K562 (cell line): ENCODE results near the gene SLC44A2. TPM values are rescaled to one million over a fixed set of nuclear protein-coding genes. Genes with fewer than 3 reads are reported as not detected.

Experiments
- ATF3 ChIP-seq, 2 experiments: fragments of 450-650 bp in 1 of 2; sonication (generic) in 1 of 2; formaldehyde crosslinking in 1 of 2; IDR thresholded peaks in 1 of 2; conservative IDR thresholded peaks in 1 of 2; 2 replicates each; pipeline versions ENCODE4 v1.6.1 to v1.8.1; 2016 to 2023; ENCODE audit warnings: mild to moderate bottlenecking in 2 of 2, moderate library complexity in 2 of 2, inconsistent platforms in 1 of 2, missing genetic modification reagents in 1 of 2
- CEBPB ChIP-seq: fragments of 450-650 bp; IDR thresholded peaks from 2 replicates; pipeline ENCODE4 v1.6.1; 2016; ENCODE audit warnings: missing genetic modification characterization, missing compliant biosample characterization
- DPF2 ChIP-seq: fragments of 450-650 bp; IDR thresholded peaks from 2 replicates; pipeline ENCODE4 v1.6.1; 2016
- GMEB1 ChIP-seq: fragments of 250-450 bp; sonication (Bioruptor Pico); IDR thresholded peaks from 2 replicates; pipeline ENCODE4 v1.4.0; 2020; ENCODE audit warnings: mild to moderate bottlenecking
- HBP1 ChIP-seq: fragments of 450-650 bp; formaldehyde crosslinking; IDR thresholded peaks from 2 replicates; pipeline ENCODE4 v1.4.0; 2022; ENCODE audit warnings: missing genetic modification characterization
- HDAC1 ChIP-seq, 2 experiments: fragments of 450-650 bp; IDR thresholded peaks; 2 replicates each; pipeline ENCODE4 v1.6.1; 2016 to 2017; ENCODE audit warnings: inconsistent platforms in 1 of 2, mild to moderate bottlenecking in 1 of 2, moderate library complexity in 1 of 2
- NR2F6 ChIP-seq: fragments of 450-650 bp; formaldehyde crosslinking; IDR thresholded peaks from 2 replicates; pipeline ENCODE4 v1.4.0; 2020; ENCODE audit warnings: mild to moderate bottlenecking
- PRDM10 ChIP-seq: fragments of 450-650 bp; IDR thresholded peaks from 2 replicates; pipeline ENCODE4 v1.6.1; 2018; ENCODE audit not compliant: partially characterized antibody
- USF2 ChIP-seq: sonication (generic); formaldehyde crosslinking; IDR thresholded peaks from 2 replicates; pipeline ENCODE4 v1.5.0; 2020; ENCODE audit warnings: missing genetic modification reagents
- ZBTB2 ChIP-seq: fragments of 450-650 bp; IDR thresholded peaks from 2 replicates; pipeline ENCODE4 v1.6.1; 2016; ENCODE audit warnings: antibody characterized with exemption
- ZFP30 ChIP-seq: fragments of 250-450 bp; sonication (Bioruptor Pico); IDR thresholded peaks from 2 replicates; pipeline ENCODE4 v1.8.0; 2022; ENCODE audit warnings: moderate library complexity, mild to moderate bottlenecking, inconsistent platforms, borderline replicate concordance
- ZNF280A ChIP-seq: fragments of 450-650 bp; IDR thresholded peaks from 2 replicates; pipeline ENCODE4 v1.6.1; 2018; ENCODE audit warnings: mild to moderate bottlenecking, low read depth; ENCODE audit not compliant: partially characterized antibody
- ZNF584 ChIP-seq: fragments of 200-800 bp; sonication (Bioruptor generic); IDR thresholded peaks from 2 replicates; pipeline ENCODE4 v1.6.1; 2016; ENCODE audit warnings: low read depth, mild to moderate bottlenecking, missing genetic modification characterization, missing compliant biosample characterization
- polyA plus RNA-seq, 8 experiments: library from polyadenylated mRNA; depleted of rRNA in 4 of 8; stranded (reverse) in 5 of 8; unstranded in 3 of 8; fragments of >200 nt; fragmentation: Nextera tagmentation in 2 of 8; fragmentation: Illumina TruSeq in 1 of 8; extraction: Ambion mirVana in 2 of 8; extraction: Trizol in 1 of 8; gene quantifications; 2 replicates each; pipeline versions ENCODE4 v1.2.1 to v1.2.3, GENCODE V29; 2011 to 2014; ENCODE audit warnings: inconsistent platforms in 1 of 8, missing spikeins in 1 of 8
- total RNA-seq, 7 experiments: library from RNA; depleted of rRNA in 6 of 7; stranded (reverse); fragments of >200 nt in 6 of 7; fragmentation: Illumina TruSeq in 2 of 7; extraction: Trizol in 2 of 7; gene quantifications; 2 replicates each; pipeline versions ENCODE4 v1.2.1 to v1.2.3, GENCODE V29; 2011 to 2021; ENCODE audit warnings: low replicate concordance in 1 of 7

The SLC44A2 gene
- total and polyA plus RNA-seq, 9 of the 15 experiments (the other 6 are each of a cell fraction or from before 2014, with no cell fraction given): 1.1 to 34.2 (median 8.1) TPM

GRCh38 chr19:10653732-10654609 lies 28.6 kb downstream of the SLC44A2 start, which contains the start of gene ILF3 (continued):
- TF ChIP-seq HDAC1 (IDR thresholded peaks at IDR 0.05) (peak in 1 of 2 experiments; percentile 88; a peak in 2 of 4 replicates), ZNF584 (CRISPR knock-in tag) (peak; percentile 94), GMEB1 (CRISPR knock-in tag) (peak; percentile 98), ZNF280A (no peak), CEBPB (peak; percentile 71), USF2 (CRISPR knock-in tag) (peak; percentile 97), DPF2 (peak; percentile 68; the same call in 1 of the 2 replicates), PRDM10 (peak; percentile 86), HBP1 (CRISPR knock-in tag) (peak; percentile 83), ZFP30 (no peak), ZBTB2 (peak; percentile 96), NR2F6 (CRISPR knock-in tag) (peak; percentile 82; the same call in 1 of the 2 replicates), ATF3 (IDR thresholded peaks at IDR 0.05) (peak; percentile 85), ATF3 (CRISPR knock-in tag; conservative IDR thresholded peaks at IDR 0.05) (peak; percentile 46)
